SK-N-SH treated with all-trans-retinoic acid at 6 μM for 48 hours (cell line): ENCODE results near the gene NOL3.
A peak's percentile ranks its signal among the peaks of the same experiment; 100 is the strongest.

Source experiments
- ATAC-seq: fragments of 200-7000 bp; cut with Tn5 transposase; 3 replicates; pipeline ENCODE4 v1.9.1; 2020; ENCODE audit warnings: mild to moderate bottlenecking, moderate library complexity
- ARNTL ChIP-seq: fragments of 450-650 bp; formaldehyde crosslinking; IDR thresholded peaks from 2 replicates; pipeline ENCODE4 v1.5.0; 2020; ENCODE audit warnings: low read depth, mild to moderate bottlenecking, moderate library complexity, borderline replicate concordance
- BACH2 ChIP-seq: fragments of 250-450 bp; sonication (Bioruptor Pico); IDR thresholded peaks from 2 replicates; pipeline ENCODE4 v1.9.0; 2021; ENCODE audit warnings: mild to moderate bottlenecking, borderline replicate concordance
- CREB5 ChIP-seq: fragments of 250-450 bp; sonication (Bioruptor Pico); IDR thresholded peaks from 2 replicates; pipeline ENCODE4 v1.5.1; 2020; ENCODE audit warnings: low read depth, mild to moderate bottlenecking, moderate library complexity
- CSDC2 ChIP-seq: fragments of 250-450 bp; sonication (Bioruptor Pico); IDR thresholded peaks from 2 replicates; pipeline ENCODE4 v1.5.0; 2020; ENCODE audit warnings: mild to moderate bottlenecking, moderate library complexity
- CSRNP3 ChIP-seq: fragments of 250-450 bp; sonication (Bioruptor Pico); IDR thresholded peaks from 2 replicates; pipeline ENCODE4 v1.5.1; 2021; ENCODE audit warnings: mild to moderate bottlenecking, moderate library complexity
- ESRRG ChIP-seq: fragments of 250-450 bp; sonication (Bioruptor Pico); IDR thresholded peaks from 2 replicates; pipeline ENCODE4 v1.6.1; 2021; ENCODE audit warnings: mild to moderate bottlenecking
- GLIS3 ChIP-seq: fragments of 250-450 bp; sonication (Bioruptor Pico); IDR thresholded peaks from 2 replicates; pipeline ENCODE4 v1.5.0; 2020; ENCODE audit warnings: mild to moderate bottlenecking, moderate library complexity
- ISL1 ChIP-seq: fragments of 250-450 bp; sonication (Bioruptor Pico); IDR thresholded peaks from 2 replicates; pipeline ENCODE4 v2.1.2; 2022; ENCODE audit warnings: mild to moderate bottlenecking, moderate library complexity
- OSR1 ChIP-seq: fragments of 250-450 bp; sonication (Bioruptor Pico); IDR thresholded peaks from 2 replicates; pipeline ENCODE4 v1.8.0; 2022; ENCODE audit warnings: moderate library complexity, mild to moderate bottlenecking, inconsistent platforms
- POU6F1 ChIP-seq: fragments of 250-450 bp; sonication (Bioruptor Pico); IDR thresholded peaks from 2 replicates; pipeline ENCODE4 v1.8.0; 2021; ENCODE audit warnings: low read depth, mild to moderate bottlenecking, moderate library complexity, borderline replicate concordance
- PPARA ChIP-seq: fragments of 250-450 bp; sonication (Bioruptor Pico); IDR thresholded peaks from 2 replicates; pipeline ENCODE4 v1.5.0; 2020; ENCODE audit warnings: mild to moderate bottlenecking, borderline replicate concordance
- RARB ChIP-seq: fragments of 250-450 bp; sonication (Bioruptor Pico); IDR thresholded peaks from 2 replicates; pipeline ENCODE4 v1.8.0; 2021; ENCODE audit warnings: mild to moderate bottlenecking, moderate library complexity
- SNAI2 ChIP-seq: fragments of 250-450 bp; sonication (Bioruptor Pico); IDR thresholded peaks from 2 replicates; pipeline ENCODE4 v1.5.0; 2020; ENCODE audit warnings: mild to moderate bottlenecking, moderate library complexity
- TCF4 ChIP-seq: fragments of 250-450 bp; sonication (Bioruptor Pico); IDR thresholded peaks from 2 replicates; pipeline ENCODE4 v1.8.0; 2021; ENCODE audit warnings: mild to moderate bottlenecking, moderate library complexity, borderline replicate concordance
- TOX ChIP-seq: fragments of 250-450 bp; sonication (Bioruptor Pico); IDR thresholded peaks from 2 replicates; pipeline ENCODE4 v1.8.0; 2021; ENCODE audit warnings: mild to moderate bottlenecking, moderate library complexity, borderline replicate concordance
- ZC3H10 ChIP-seq: fragments of 250-450 bp; sonication (Bioruptor Pico); IDR thresholded peaks from 2 replicates; pipeline ENCODE4 v1.5.1; 2021; ENCODE audit warnings: mild to moderate bottlenecking, moderate library complexity
- ZFP3 ChIP-seq: fragments of 250-450 bp; sonication (Bioruptor Pico); IDR thresholded peaks from 2 replicates; pipeline ENCODE4 v1.5.0; 2020; ENCODE audit warnings: mild to moderate bottlenecking, moderate library complexity
- ZNF565 ChIP-seq: fragments of 450-650 bp; formaldehyde crosslinking; conservative IDR thresholded peaks from 2 replicates; pipeline ENCODE4 v1.5.0; 2020; ENCODE audit warnings: low read depth, mild to moderate bottlenecking, moderate library complexity
- ZNF70 ChIP-seq: fragments of 450-650 bp; formaldehyde crosslinking; IDR thresholded peaks from 2 replicates; pipeline ENCODE4 v1.5.0; 2020; ENCODE audit warnings: mild to moderate bottlenecking, moderate library complexity
- ZNF8 ChIP-seq: fragments of 450-650 bp; formaldehyde crosslinking; IDR thresholded peaks from 2 replicates; pipeline ENCODE4 v1.5.0; 2020; ENCODE audit warnings: mild to moderate bottlenecking, moderate library complexity

The NOL3 gene

GRCh38 chr16:67191995-67192681 lies 21.8 kb downstream of the NOL3 start, which contains the start of gene E2F4:
E2F4 (plus strand) TSS chr16:67192155; CDS start chr16:67192228, 73 bp downstream.
- peak; percentile 97 for ATAC-seq
- TF ChIP-seq ESRRG (CRISPR knock-in tag): no peak
- TF ChIP-seq SNAI2 (CRISPR knock-in tag): no peak
- no peak for TF ChIP-seq ZNF8
- TF ChIP-seq ZFP3 (CRISPR knock-in tag): no peak
- TF ChIP-seq GLIS3: 0 out of 2 replicates have a peak, but pooled peaks have one; percentile 63

- ATAC-seq: no peak
- no peak for TF ChIP-seq RARB (CRISPR knock-in tag)
- no peak for TF ChIP-seq ZC3H10 (CRISPR knock-in tag)
- TF ChIP-seq ZNF565: no peak
- no peak for TF ChIP-seq BACH2 (CRISPR knock-in tag)
- no peak for TF ChIP-seq GLIS3
- TF ChIP-seq OSR1 (CRISPR knock-in tag): no peak
Observed at GRCh38 chr16:67192781-67193361, 22.5 kb downstream of the NOL3 start.

GRCh38 chr16:67193536-67193935 lies 23.2 kb downstream of the NOL3 start:
- TF ChIP-seq ISL1 (CRISPR knock-in tag) (no peak), OSR1 (CRISPR knock-in tag) (no peak), ESRRG (CRISPR knock-in tag) (no peak), ZNF70 (no peak), TCF4 (no peak), ZNF8 (no peak), POU6F1 (no peak), ZNF565 (no peak), SNAI2 (CRISPR knock-in tag) (no peak), ARNTL (CRISPR knock-in tag) (no peak)
- no peak for ATAC-seq

GRCh38 chr16:67194260-67194659 lies 23.9 kb downstream of the NOL3 start:
- ATAC-seq: no peak
- TF ChIP-seq SNAI2 (CRISPR knock-in tag) (no peak), ZFP3 (CRISPR knock-in tag) (no peak), OSR1 (CRISPR knock-in tag) (no peak)

- TF ChIP-seq ZNF8: no peak
- no peak for TF ChIP-seq ZNF70
- no peak for TF ChIP-seq RARB (CRISPR knock-in tag)
- no peak for TF ChIP-seq SNAI2 (CRISPR knock-in tag)
- TF ChIP-seq CSDC2 (CRISPR knock-in tag): no peak
- TF ChIP-seq TCF4: no peak
- TF ChIP-seq OSR1 (CRISPR knock-in tag): no peak
- TF ChIP-seq CREB5 (CRISPR knock-in tag): no peak
- no peak for TF ChIP-seq CSRNP3 (CRISPR knock-in tag)
- TF ChIP-seq BACH2 (CRISPR knock-in tag): no peak
- no peak for TF ChIP-seq ESRRG (CRISPR knock-in tag)
- TF ChIP-seq ARNTL (CRISPR knock-in tag): no peak
- TF ChIP-seq PPARA (CRISPR knock-in tag): no peak
- no peak for TF ChIP-seq ISL1 (CRISPR knock-in tag)
- ATAC-seq: no peak
Observed at GRCh38 chr16:67195676-67196075, 25.3 kb downstream of the NOL3 start.

- TF ChIP-seq TOX: no peak
- no peak for TF ChIP-seq GLIS3
- no peak for ATAC-seq
Observed at GRCh38 chr16:67196881-67197280, 26.5 kb downstream of the NOL3 start.
